Kidney epithelial cell (primary cell): ENCODE measurements around the gene NME7. TPM values are rescaled to one million over a fixed set of nuclear protein-coding genes. Genes with fewer than 3 reads are reported as not detected.

Experiments
- DNase-seq: peaks from one replicate; pipeline ENCODE4 v3.0.0-alpha.2; 2010; ENCODE audit warnings: low read depth
- H3K27me3 ChIP-seq: 2 replicates; pipeline ENCODE4 v1.6.0; 2011; ENCODE audit warnings: low read length; ENCODE audit not compliant: control insufficient read depth, insufficient read depth
- H3K36me3 ChIP-seq: 2 replicates; pipeline ENCODE4 v1.5.1; 2011; ENCODE audit warnings: low read length; ENCODE audit not compliant: control insufficient read depth, insufficient read depth
- H3K4me3 ChIP-seq: 2 replicates; pipeline ENCODE4 v1.5.1; 2011; ENCODE audit warnings: low read depth, mild to moderate bottlenecking, control low read depth, low read length
- total RNA-seq: library from RNA; depleted of rRNA; stranded (reverse); fragments of >200 nt; gene quantifications from 2 replicates; pipeline ENCODE4 v1.2.3, GENCODE V29; 2015
- TF ChIP-seq, protein P1 (sequence below): IDR thresholded peaks from 2 replicates; pipeline ENCODE4 v1.5.1; 2011; ENCODE audit warnings: mild to moderate bottlenecking, moderate library complexity, low read length, control low read depth, inconsistent platforms; ENCODE audit not compliant: insufficient read depth, poor library complexity, severe bottlenecking

Gene NME7
- total RNA-seq, 1 donor from 2014 or later = 24.4 TPM

DNA sequence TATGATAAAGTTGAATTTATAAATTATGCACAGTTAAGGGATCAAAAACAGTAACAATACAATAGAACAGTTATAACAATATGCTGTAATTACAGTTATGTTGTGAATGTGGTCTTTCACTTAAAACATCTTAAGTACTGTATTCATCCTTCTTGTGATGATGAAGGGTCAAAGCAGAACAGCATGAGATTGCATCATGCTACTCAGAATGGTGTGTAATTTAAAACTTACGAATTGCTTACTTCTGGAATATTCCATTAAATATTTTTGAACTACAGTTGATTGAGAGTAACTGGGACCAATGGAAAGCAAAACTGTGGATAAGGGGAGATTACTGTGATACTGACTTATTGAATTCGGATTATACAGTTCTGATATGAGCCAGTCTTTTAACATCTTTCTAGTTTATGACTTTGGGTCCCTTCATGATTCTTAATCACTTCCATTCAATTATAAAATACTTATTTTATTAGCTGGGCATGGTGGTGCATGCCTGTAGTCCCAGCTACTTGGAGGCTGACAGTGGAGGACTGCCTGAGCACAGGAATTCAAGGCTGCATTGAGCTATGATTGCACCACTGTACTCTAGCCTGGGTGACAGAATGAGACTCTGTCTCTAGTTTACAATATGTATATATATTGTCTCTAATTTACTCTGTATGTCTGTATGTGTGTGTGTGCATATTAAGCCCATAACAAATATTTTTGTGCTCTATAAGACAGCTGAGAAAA is 217.9 kb downstream of the NME7 start:
- TF ChIP-seq, protein P1, sequence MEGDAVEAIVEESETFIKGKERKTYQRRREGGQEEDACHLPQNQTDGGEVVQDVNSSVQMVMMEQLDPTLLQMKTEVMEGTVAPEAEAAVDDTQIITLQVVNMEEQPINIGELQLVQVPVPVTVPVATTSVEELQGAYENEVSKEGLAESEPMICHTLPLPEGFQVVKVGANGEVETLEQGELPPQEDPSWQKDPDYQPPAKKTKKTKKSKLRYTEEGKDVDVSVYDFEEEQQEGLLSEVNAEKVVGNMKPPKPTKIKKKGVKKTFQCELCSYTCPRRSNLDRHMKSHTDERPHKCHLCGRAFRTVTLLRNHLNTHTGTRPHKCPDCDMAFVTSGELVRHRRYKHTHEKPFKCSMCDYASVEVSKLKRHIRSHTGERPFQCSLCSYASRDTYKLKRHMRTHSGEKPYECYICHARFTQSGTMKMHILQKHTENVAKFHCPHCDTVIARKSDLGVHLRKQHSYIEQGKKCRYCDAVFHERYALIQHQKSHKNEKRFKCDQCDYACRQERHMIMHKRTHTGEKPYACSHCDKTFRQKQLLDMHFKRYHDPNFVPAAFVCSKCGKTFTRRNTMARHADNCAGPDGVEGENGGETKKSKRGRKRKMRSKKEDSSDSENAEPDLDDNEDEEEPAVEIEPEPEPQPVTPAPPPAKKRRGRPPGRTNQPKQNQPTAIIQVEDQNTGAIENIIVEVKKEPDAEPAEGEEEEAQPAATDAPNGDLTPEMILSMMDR = no peak
- Histone ChIP-seq H3K4me3 (no peak overlapping the region), H3K27me3 (no peaks in the 10 kb centered on the region), H3K36me3 (no peaks in the 10 kb centered on the region)
- no peak for DNase-seq

DNA sequence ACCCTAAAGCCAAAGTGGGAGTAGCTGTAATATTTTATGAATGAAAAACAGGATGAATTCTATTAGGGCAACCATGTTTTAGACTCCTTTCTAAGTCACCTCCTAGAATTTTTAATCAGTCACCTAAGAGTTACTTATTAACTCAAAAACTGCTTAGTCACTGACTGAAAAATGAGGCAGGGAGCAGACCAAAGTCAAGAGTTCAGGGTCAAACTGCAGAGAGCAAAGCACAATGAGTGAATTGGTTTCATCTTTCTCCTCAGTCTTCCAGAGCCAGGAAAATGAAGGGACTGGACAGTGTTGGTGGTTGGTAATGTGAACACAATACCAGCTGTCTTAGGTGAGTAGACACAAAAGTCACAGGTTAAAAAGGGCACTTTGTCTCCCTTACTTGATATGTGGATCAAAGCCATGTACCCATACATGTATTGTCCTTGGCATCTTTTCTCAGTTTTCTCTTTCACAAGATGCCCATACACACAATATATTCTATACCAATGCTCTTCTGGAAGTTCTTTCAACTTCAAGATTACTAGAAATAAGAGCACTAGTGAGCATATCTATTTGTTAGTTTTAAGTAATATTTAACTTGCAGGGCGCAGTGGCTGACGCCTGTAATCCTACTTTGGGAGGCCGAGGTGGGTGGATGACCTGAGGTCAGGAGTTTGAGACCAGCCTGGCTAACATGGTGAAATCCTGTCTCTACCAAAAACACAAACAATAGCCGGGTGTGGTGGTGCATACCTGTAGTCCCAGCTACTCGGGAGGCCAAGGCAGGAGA is 218.9 kb downstream of the NME7 start:
- Histone ChIP-seq H3K4me3 (no peak overlapping the region), H3K27me3 (no peaks in the 10 kb centered on the region), H3K36me3 (no peaks in the 10 kb centered on the region)
- DNase-seq = peak; percentile 38
- TF ChIP-seq, protein P1 = no peak

DNA sequence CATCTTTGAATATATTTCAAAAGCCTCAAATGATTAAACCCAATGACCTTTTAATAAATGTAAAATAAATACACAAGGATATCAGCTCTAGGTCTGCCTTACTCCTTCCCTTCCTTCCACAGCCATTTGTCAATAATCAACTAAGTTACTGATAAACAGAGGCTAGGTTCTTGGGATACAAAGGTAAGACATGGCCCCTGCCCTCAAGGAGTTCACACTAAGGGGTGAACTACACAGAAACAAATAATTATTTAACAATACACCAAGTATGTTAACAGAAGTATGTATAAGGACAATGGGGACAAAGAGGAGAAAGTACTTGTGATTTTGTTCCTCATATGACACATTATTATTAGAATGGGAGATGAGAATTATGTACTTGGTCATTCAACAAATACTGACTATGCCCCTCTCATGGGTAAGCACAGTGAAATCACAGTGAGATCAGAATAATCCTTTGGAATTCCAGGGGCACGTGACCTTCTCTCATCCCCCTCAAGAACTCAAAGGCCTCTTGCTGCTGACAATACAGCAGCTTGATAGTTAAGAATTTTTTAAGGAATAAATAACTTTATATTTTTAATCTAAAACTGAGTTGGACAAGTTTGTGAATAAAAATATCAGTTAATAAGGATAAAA is 220.9 kb downstream of the NME7 start:
- TF ChIP-seq, protein P1 = no peak
- no peak for DNase-seq
- H3K36me3 ChIP-seq = no peaks in the 10 kb centered on the region
- no peak overlapping the region for H3K4me3 ChIP-seq
- no peaks in the 10 kb centered on the region for H3K27me3 ChIP-seq

DNA sequence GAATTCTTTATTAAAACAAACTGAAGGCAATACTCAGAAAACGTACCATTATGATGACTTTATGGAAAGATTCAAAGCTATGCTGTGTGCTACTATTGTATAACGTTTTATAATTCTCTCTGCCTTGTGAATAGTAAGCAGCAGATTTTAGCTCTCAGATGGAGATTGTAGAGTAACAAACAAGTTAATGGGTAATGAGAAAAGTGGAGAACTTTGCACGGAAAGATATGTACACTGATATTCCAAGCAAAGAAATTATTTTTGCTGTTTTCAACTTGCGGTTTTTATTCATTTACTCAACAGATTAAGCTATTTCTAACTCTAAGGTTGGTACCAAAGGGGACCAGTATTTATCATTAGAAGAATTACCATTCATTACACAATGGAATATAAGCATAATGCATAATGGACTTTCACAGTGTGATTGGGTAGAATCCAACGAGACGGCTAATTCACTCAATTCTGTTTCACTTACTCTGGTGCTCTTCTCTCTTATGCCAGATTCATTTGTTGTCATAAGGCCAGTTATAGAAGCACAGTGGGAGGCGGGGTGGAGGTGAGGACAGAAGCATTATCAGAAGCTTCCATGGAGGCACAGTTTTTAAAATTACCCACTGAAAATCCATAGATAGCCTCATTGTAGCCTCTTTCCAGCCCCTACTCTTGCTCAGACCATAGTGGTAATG is 222.5 kb downstream of the NME7 start:
- DNase-seq = no peak
- no peak overlapping the region for H3K4me3 ChIP-seq
- no peaks in the 10 kb centered on the region for H3K36me3 ChIP-seq
- no peaks in the 10 kb centered on the region for H3K27me3 ChIP-seq
- TF ChIP-seq, protein P1 = no peak

DNA sequence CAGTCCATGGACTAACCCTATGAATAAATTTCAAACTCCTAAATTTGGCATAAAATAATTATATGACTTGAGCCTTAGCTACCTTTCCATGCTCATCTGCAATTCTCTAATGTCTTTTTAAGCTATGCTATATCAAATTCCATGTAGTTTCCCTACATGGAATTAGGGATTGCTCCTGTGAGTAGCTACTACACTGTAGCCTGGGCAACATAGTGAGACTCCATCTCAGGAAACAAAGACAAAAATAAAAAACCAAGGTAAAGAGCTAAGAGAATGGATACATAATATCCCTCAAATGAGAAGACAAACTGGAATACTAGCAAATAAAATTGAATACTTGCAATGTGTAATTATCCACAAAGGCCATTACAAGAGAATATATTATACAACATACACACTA is 223.6 kb downstream of the NME7 start:
- Histone ChIP-seq H3K4me3 (no peak overlapping the region), H3K36me3 (no peaks in the 10 kb centered on the region), H3K27me3 (no peaks in the 10 kb centered on the region)
- TF ChIP-seq, protein P1 = no peak
- DNase-seq = no peak
